Measurements from ENCODE around the gene FAM120B.

FAM120B gene

DNA sequence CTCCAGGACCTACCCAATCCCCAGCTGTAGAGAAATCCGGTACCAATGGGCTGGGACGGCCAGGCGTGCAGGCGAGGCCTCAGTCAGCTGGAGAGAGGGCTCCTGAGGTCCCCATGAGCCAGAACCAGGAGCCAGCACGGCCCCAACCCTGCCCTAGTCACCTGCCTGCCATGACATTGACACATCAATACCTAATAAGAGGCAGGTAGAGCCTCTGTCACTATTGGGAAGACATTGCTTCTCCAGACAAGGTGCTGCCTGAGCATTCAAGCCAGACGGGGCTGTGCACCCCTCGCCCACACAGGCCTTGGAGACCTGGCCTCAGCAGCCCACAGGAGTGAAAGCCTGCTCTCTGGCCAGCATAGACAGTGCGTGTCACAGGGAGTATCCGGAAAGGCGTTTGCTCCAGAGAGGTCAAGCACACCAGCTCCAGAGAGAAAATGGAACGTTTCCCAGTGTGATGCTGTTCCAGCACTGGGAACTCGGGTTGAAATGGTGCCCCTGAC, 19.1 kb upstream of the FAM120B start:
- DNase-seq (ENCODE audit: low read depth): no peak
- no peak for TF ChIP-seq CTCF (IDR thresholded peaks at IDR 0.05; ENCODE audit: control insufficient read depth, insufficient read depth, low read depth, low read length, missing control alignments)
- H3K4me3 ChIP-seq (ENCODE audit: control insufficient read depth, low read depth, low read length): no peak overlapping the region

GRCh38 chr6:170288091-170288631, 18.4 kb upstream of the FAM120B start:
- no peak overlapping the region for H3K4me3 ChIP-seq (ENCODE audit: control insufficient read depth, low read depth, low read length)
- TF ChIP-seq CTCF (IDR thresholded peaks at IDR 0.05; ENCODE audit: control insufficient read depth, insufficient read depth, low read depth, low read length, missing control alignments): no peak
- no peak for DNase-seq (ENCODE audit: low read depth)

DNA sequence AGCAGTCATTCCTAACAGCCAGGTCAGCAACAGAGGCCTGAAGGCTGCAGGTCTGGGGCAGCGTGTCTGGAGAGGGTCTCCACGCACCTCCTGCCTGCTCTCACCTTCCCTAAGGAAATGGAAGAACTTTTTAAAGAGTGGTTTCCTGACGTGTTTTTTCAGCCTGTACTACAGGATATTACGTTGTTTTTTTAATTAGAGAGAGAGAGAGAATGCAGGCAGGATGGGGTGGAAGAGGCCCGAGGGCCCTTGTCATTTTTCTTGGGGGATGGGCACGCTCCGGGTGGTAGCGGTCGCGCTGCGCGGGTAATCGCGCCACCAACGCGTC, 17.7 kb upstream of the FAM120B start:
- no peak for TF ChIP-seq CTCF (IDR thresholded peaks at IDR 0.05; ENCODE audit: control insufficient read depth, insufficient read depth, low read depth, low read length, missing control alignments)
- no peak overlapping the region for H3K4me3 ChIP-seq (ENCODE audit: control insufficient read depth, low read depth, low read length)
- no peak for DNase-seq (ENCODE audit: low read depth)

DNA sequence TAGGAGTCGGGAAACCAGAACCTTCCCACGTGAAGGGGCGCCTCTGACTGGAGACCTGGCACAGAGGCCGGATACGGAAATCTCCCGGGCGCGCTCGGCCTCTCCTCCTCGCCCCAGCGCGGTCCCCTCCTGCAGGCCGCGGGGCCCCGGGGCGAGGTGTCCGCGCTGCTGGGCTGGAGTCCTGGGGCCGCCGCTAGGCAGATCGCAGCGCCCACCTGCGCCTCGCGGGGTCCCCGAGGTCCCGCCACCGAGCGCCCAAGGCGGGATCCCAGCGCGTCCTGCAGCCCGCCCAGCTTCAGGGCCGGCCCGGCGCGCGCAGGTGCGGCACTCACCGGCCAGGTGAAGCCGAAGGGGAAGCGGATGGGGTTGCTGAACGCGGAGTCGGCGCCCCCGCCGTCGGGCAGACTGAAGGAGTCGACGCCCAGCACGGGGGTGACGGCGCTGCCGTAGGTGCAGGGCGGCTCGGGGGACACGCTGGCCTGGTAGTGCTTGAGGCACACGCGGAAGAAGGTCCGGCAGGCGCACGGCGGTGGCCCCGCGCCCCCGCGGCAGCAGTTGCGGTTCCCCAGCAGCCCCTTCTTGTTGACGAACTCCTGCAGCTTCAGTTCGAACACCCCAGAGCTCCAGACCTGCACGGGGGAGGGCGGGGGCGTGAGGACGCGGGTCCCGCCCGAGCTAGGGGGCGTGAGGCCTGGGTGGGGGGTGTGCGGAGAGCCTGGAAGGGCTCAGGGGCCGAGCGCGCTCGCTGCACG, 17.2 kb upstream of the FAM120B start:
- TF ChIP-seq CTCF (IDR thresholded peaks at IDR 0.05; ENCODE audit: control insufficient read depth, insufficient read depth, low read depth, low read length, missing control alignments): no peak

GRCh38 chr6:170289951-170290295, 16.6 kb upstream of the FAM120B start:
- no peak for TF ChIP-seq CTCF (IDR thresholded peaks at IDR 0.05; ENCODE audit: control insufficient read depth, insufficient read depth, low read depth, low read length, missing control alignments)
- H3K4me3 ChIP-seq (ENCODE audit: control insufficient read depth, low read depth, low read length): peak overlapping the region; percentile 74
- DNase-seq (ENCODE audit: low read depth): no peak

More for the DNA sequence above, 17.2 kb upstream of the FAM120B start:
- DNase-seq (ENCODE audit: low read depth): no peak
- peak overlapping the region; percentile 74 for H3K4me3 ChIP-seq (ENCODE audit: control insufficient read depth, low read depth, low read length)

- TF ChIP-seq CTCF (IDR thresholded peaks at IDR 0.05; ENCODE audit: control insufficient read depth, insufficient read depth, low read depth, low read length, missing control alignments): no peak
- peak within 1 kb of the TSS; percentile 74 for H3K4me3 ChIP-seq (ENCODE audit: control insufficient read depth, low read depth, low read length)
- DNase-seq (ENCODE audit: low read depth): no peak
Measured at GRCh38 chr6:170290296-170291128, 16.0 kb upstream of the FAM120B start, which contains the start of gene DLL1. DLL1 (minus strand) TSS chr6:170291078; CDS start chr6:170290139, 939 bp downstream.
